Right renal pelvis (tissue), 4 donors: ENCODE data around the gene GABRE. TPM values are rescaled to one million over a fixed set of nuclear protein-coding genes. Genes with fewer than 3 reads are reported as not detected.

Source experiments
- DNase-seq, 4 donors: peaks; one replicate each; pipeline ENCODE4 v3.0.0-alpha.2; 2013; ENCODE audit warnings: low read depth in 4 of 4, low spot score in 3 of 4, missing footprints in 1 of 4
- polyA plus RNA-seq, 4 donors: library from polyadenylated mRNA; unstranded; fragments of 120-200 nt; gene quantifications; one replicate each; pipeline ENCODE4 v1.2.1, GENCODE V29; 2013; ENCODE audit not compliant: insufficient read length in 4 of 4

The GABRE gene
- 10 to 100 TPM in 1 of 4 donors, 1 to 10 TPM in 3; 5.2 to 10.8 (median 5.9) TPM for polyA plus RNA-seq

- DNase-seq = peak in 2 of 4 donors; percentile 2 to 23
Observed at GRCh38 chrX:151974336-151975227, at the start of gene GABRE. GABRE (minus strand) TSS chrX:151974676; CDS start chrX:151974625, 51 bp downstream.

DNA sequence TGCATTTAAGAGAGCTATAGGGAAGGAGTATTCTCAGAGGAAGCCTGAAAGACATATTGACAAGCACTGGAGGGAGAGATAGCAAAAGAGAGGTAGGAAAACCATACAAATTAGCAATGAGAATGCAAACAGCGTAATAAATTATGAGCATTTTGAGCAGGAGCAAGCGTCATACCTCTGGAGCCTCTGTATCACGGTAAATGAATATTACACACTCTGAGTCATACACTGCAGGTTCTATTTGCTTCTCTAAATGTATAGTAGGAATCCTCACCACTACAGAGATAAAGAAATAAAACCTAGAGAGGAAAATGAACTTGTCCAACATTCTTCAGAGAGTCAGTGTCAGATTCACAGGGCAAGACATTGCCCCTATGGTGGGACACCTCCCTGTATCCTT lies 46.4 kb upstream of the GABRE start:
- no peak for DNase-seq

DNA sequence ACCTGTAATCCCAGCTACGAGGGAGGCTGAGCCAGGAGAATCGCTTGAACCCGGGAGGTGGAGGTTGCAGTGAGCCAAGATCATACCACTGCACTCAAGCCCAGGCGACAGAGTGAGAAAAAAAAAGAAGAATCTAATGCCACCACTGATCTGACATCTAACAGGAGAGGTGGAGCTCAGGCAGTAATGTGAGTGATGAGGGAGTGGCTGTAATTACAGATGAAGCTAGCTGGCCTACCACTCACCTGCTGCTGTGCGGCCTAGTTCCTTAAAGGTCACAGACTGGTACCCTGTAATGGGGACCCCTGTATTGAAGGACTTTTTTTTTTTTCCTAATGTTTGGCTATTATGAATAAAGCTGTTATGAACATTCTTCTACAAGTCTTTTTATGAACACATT lies 25.3 kb upstream of the GABRE start:
- DNase-seq = no peak

- no peak for DNase-seq
Observed at GRCh38 chrX:151997539-151997938, 23.1 kb upstream of the GABRE start.

DNA sequence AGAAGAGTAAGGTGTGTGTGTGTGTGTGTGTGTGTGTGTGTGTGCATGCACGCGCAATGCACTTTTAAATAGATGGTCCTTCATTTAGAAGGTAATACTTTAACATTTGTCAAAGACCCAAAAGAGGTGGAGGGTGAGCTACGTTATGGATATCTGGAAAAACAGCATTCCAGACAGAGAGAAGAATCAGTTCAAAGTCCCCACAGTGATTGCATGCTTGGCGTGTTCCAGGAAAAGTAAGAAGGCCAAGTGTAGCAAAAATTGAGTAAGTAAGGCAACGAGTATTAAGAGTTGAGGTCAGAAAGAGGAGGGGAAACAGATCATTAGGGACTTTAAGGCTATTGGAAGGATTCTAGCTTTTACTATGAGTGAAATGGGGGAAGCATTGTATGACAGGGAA lies 21.9 kb upstream of the GABRE start:
- no peak for DNase-seq

- no peak for DNase-seq
Observed at GRCh38 chrX:151994476-151994875, 20.0 kb upstream of the GABRE start.

- no peak for DNase-seq
Observed at GRCh38 chrX:151988706-151989299, 14.3 kb upstream of the GABRE start.

- no peak for DNase-seq
Observed at GRCh38 chrX:151987108-151987507, 12.6 kb upstream of the GABRE start.

GRCh38 chrX:151985955-151986354 lies 11.5 kb upstream of the GABRE start:
- no peak for DNase-seq

DNA sequence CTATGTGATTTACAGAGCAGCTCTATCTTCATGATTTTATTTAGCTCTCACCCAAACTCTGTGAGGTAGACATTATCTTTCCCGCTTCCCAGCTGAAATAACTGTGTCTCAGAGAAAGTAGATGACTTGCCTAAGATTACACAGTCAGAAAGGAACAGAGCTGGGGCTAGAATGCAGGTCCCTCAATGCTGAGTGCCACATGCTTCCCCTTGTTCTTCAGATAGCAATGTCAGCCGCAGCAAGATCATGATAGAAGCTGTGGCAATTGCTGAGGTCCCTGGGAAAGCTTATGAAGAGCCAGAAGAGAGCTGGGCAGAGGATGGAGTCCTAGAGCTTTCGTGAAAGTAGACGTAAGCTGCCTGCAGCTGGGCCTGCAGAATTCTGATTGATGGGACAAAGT lies 11.1 kb upstream of the GABRE start:
- no peak for DNase-seq

- DNase-seq = no peak
Observed at GRCh38 chrX:151984902-151985301, 10.4 kb upstream of the GABRE start.

GRCh38 chrX:151984328-151984727 lies 9.9 kb upstream of the GABRE start:
- DNase-seq = no peak

DNA sequence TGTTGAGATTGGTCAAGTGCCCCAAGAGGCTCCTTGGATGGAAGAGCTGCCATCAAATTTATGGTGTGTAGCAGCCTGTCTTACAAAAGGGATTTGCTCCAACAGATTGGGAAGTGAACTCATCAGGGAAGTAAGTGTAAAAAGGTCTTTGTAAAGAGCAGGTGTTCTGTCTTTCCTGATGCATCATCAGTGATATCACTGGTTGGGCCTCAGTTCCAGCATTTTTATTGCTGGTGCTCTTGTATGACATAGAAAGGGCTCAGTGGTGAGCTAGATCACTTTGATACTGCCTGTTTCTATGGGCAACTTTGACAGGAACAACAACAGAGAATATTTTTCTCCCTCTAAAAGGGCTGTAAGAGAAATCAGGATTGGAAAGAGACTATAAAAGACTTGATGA lies 8.7 kb upstream of the GABRE start:
- no peak for DNase-seq

GRCh38 chrX:151982222-151982621 lies 7.7 kb upstream of the GABRE start:
- DNase-seq = no peak

DNA sequence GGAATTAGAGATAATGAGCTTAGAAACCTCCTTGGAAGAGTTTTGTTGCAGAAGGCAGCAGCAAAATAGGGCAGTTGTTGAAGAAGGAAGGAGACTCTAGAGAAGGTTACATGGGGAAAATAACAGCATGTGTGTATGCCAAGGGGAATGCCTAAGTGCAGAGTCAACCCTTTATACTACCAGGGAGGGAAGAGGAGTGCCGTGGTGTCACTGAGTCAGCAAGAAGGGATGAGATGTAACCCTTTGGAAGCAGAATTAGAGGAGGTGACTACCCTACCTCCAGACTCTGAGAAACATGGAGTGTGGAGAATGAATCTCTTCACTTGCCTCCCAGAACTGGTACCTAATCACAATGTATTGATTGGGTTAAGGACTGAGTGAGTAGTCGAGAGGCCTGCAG lies 6.7 kb upstream of the GABRE start:
- DNase-seq = no peak

GRCh38 chrX:151977923-151978322 lies 3.4 kb upstream of the GABRE start:
- DNase-seq = no peak

GRCh38 chrX:151977009-151977408 lies 2.5 kb upstream of the GABRE start:
- DNase-seq = no peak

DNA sequence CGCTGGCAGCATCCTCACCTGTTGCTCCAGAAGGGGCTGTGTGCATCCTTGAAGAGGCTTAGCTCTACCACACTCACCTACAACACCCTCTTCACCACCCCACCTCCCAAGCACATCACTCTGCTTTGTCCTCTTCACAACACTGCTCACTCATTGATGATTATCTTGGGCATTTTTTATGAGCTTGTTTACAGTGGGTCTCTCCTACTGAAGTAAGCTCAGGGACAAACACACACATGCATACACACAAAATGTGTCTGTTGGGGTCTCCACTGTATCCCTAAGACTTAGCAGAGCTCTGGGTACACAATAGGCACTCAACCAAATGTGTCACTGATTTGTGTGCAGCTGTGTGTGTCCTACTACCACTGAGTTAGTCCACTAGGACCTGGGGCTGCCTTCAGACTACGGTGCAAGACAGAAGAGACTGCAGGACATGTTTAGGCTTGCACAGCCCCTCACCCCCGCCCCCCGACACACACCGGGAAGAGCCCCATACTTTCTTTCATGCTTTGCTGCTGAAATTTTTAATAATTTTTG lies 1.3 kb upstream of the GABRE start:
- no peak for DNase-seq

DNA sequence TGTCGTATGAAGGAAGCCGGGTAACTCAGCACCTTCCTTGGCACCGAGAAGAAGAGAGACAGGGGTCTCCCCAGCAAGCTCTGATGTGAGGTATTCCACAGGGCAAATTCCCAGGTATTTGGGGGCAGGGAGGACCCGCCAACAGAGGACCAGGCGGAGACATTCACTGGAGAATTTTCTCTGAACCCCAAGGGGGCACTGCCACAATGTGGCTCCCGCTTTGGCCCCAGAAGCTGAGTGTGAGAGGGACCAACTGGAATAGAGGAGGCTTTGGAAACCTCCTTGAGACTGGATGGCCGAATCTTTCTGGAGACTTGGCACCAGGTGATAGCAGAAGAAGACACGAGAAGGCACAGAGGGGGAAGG lies 735 bp upstream of the GABRE start:
- no peak for DNase-seq

GRCh38 chrX:151973851-151974335 lies 583 bp downstream of the GABRE start:
- no peak for DNase-seq

DNA sequence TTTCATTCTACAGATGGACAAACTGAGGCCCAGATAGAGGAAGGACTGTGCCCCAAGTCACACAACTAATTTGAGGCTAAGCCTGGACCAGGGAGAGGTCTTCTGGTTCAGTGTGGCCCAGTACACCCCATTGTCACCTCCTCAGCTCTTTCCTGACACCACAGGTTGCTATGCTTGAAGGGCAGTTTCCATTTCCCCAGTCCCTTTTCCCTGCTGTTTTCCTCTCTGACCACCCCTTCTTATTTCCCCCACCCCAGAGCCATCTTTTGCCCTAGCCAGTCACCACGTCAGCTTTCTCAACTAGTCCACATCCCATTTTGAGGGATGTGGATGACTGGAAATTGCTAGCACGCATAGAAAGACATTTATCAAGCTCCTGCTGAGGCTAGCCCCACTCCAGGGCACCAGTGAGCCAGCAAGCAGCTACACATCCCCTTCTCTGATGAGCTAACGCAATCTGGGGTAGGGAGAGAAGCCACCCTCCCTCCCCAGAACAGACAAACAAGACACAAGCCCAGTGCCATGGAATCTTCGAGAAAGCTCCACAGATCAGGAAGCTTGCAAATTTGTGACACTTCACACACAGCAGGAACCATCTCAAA lies 1.3 kb downstream of the GABRE start:
- DNase-seq = no peak
